ENCODE data around the gene CLN3.

Gene CLN3

GRCh38 chr16:28495795-28496749 lies 4.2 kb upstream of the CLN3 start:
- no peak overlapping the region for H3K4me3 Mint-ChIP-seq
- TF ChIP-seq, protein P1, sequence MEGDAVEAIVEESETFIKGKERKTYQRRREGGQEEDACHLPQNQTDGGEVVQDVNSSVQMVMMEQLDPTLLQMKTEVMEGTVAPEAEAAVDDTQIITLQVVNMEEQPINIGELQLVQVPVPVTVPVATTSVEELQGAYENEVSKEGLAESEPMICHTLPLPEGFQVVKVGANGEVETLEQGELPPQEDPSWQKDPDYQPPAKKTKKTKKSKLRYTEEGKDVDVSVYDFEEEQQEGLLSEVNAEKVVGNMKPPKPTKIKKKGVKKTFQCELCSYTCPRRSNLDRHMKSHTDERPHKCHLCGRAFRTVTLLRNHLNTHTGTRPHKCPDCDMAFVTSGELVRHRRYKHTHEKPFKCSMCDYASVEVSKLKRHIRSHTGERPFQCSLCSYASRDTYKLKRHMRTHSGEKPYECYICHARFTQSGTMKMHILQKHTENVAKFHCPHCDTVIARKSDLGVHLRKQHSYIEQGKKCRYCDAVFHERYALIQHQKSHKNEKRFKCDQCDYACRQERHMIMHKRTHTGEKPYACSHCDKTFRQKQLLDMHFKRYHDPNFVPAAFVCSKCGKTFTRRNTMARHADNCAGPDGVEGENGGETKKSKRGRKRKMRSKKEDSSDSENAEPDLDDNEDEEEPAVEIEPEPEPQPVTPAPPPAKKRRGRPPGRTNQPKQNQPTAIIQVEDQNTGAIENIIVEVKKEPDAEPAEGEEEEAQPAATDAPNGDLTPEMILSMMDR (IDR thresholded peaks at IDR 0.05): no peak
- no peaks in the 10 kb centered on the region for H3K36me3 Mint-ChIP-seq (ENCODE audit: low read depth)
- peaks cover 32% of the 10 kb centered on the region for H3K4me1 Mint-ChIP-seq
- H3K27ac Mint-ChIP-seq: peak overlapping the region; percentile 63
- H3K9me3 Mint-ChIP-seq: no peaks in the 10 kb centered on the region
- DNase-seq: no peak
- H3K27me3 Mint-ChIP-seq (ENCODE audit: low read depth, poor library complexity): peaks cover 31% of the 10 kb centered on the region

DNA sequence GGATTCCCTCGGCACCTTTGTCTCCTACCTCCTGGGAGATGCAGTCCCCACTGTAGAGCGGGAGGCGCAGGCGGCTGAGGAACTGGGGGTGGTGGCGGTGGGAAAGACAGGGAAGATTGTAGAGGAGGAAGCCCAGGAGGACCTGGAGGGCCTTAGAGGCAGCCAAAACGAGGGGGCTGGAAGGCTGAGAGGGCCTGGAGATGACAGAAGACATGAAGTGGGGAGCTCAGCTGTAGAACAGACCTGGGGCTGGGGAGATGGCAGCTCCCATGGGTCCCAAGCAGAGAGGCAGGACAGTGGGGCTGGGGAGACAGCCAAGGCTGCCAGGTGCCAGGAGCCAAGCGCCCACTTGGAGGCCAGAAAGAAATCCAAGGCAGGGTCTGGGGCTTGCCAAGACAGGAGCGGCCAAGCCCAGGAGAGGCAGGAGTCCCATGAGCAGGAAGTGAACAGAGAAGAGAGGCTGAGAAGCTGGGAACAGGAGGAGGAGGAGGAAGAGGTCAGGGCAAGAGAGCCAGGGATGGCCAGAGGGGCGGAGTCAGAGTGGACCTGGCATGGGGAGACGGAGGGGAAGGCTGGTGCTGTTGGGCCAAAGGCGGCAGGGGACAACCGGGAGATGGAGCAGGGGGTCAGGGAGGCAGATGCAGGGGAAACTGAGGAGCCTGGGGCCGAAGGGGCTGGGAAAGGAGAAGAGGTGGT lies 3.4 kb upstream of the CLN3 start:
- H3K36me3 Mint-ChIP-seq (ENCODE audit: low read depth): no peaks in the 10 kb centered on the region
- peak overlapping the region; percentile 43 for H3K27ac Mint-ChIP-seq
- no peaks in the 10 kb centered on the region for H3K9me3 Mint-ChIP-seq
- peaks cover 33% of the 10 kb centered on the region for H3K4me1 Mint-ChIP-seq
- DNase-seq: no peak
- no peak overlapping the region for H3K4me3 Mint-ChIP-seq
- H3K27me3 Mint-ChIP-seq (ENCODE audit: low read depth, poor library complexity): peaks cover 29% of the 10 kb centered on the region
- TF ChIP-seq, protein P1 (IDR thresholded peaks at IDR 0.05): no peak

- Mint-ChIP-seq H3K9me3 (no peaks in the 10 kb centered on the region), H3K4me1 (peaks cover 28% of the 10 kb centered on the region), H3K27ac (peak within 1 kb of the TSS; percentile 43), H3K36me3 (ENCODE audit: low read depth) (peaks cover 2% of the 10 kb centered on the region), H3K27me3 (ENCODE audit: low read depth, poor library complexity) (peaks cover 26% of the 10 kb centered on the region), H3K4me3 (no peak within 1 kb of the TSS)
- TF ChIP-seq, protein P1 (IDR thresholded peaks at IDR 0.05): no peak
- DNase-seq: no peak
Measured at GRCh38 chr16:28494121-28494851, 2.4 kb upstream of the CLN3 start, which contains the start of gene APOBR. Gene APOBR, plus strand, starts transcription at chr16:28494643. Its CDS starts 39 bp downstream, at chr16:28494682.

DNA sequence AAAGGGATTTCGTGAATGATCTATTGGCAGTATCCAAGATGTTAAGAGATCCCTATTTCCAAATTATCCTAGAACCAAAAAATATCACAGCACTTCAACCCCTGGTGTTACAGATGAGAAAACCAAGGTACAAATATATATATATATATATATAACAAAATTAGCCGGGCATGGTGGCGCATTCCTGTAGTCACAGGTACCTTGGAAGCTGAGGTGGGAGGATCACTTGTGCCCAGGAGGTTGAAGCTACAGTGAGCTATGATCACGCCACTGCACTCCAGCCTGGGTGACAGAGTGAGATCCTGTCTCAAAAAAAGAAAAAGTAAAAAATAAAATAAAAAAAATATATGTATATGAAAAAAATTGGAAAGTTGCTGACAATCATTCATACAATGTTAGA lies 637 bp upstream of the CLN3 start:
- TF ChIP-seq, protein P1 (IDR thresholded peaks at IDR 0.05): no peak
- Mint-ChIP-seq H3K9me3 (no peaks in the 10 kb centered on the region), H3K4me3 (peak overlapping the region; percentile 95), H3K36me3 (ENCODE audit: low read depth) (peaks cover 6% of the 10 kb centered on the region), H3K4me1 (peaks cover 28% of the 10 kb centered on the region), H3K27me3 (ENCODE audit: low read depth, poor library complexity) (peaks cover 23% of the 10 kb centered on the region), H3K27ac (peak overlapping the region; percentile 100)
- DNase-seq: no peak

GRCh38 chr16:28491230-28491969 lies 474 bp downstream of the CLN3 start:
- H3K9me3 Mint-ChIP-seq: no peaks in the 10 kb centered on the region

More at GRCh38 chr16:28491230-28491969, 474 bp downstream of the CLN3 start:
- H3K36me3 Mint-ChIP-seq (ENCODE audit: low read depth): peaks cover 17% of the 10 kb centered on the region
- peaks cover 16% of the 10 kb centered on the region for H3K27me3 Mint-ChIP-seq (ENCODE audit: low read depth, poor library complexity)
- peaks cover 19% of the 10 kb centered on the region for H3K4me1 Mint-ChIP-seq
- TF ChIP-seq, protein P1 (IDR thresholded peaks at IDR 0.05): no peak
- DNase-seq: peak; percentile 45
- peak overlapping the region; percentile 95 for H3K4me3 Mint-ChIP-seq
- H3K27ac Mint-ChIP-seq: peak overlapping the region; percentile 72
